HG02973 (cell line): Measurements from ENCODE around the gene GRIN3B.
A peak's percentile ranks its signal among the peaks of the same experiment; 100 is the strongest.

ENCODE experiments used
- ATAC-seq: cut with Tn5 transposase; IDR thresholded peaks from one replicate; pipeline ENCODE4 v1.9.1; 2021; ENCODE audit warnings: moderate library complexity; ENCODE audit not compliant: unreplicated experiment

GRIN3B gene

DNA sequence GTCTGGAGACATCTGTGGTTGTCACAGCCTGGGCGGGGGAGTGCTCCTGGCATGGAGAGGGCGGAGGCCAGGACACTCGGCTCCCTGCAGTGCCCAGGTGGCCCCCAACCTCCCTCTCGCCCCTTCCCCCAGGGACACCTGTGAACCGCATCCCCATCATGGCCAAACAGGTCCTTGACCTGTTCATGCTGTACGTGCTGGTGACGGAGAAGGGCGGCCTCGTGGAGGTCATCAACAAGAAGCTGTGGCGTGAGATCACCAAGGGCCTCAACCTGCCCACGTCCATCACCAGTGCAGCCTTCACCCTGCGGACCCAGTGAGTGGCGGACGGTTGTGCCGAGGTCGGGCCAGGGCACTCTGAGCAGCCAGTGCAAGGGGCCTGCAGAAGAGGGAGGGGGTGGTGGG, 36.1 kb upstream of the GRIN3B start:
- ATAC-seq, result no peak

DNA sequence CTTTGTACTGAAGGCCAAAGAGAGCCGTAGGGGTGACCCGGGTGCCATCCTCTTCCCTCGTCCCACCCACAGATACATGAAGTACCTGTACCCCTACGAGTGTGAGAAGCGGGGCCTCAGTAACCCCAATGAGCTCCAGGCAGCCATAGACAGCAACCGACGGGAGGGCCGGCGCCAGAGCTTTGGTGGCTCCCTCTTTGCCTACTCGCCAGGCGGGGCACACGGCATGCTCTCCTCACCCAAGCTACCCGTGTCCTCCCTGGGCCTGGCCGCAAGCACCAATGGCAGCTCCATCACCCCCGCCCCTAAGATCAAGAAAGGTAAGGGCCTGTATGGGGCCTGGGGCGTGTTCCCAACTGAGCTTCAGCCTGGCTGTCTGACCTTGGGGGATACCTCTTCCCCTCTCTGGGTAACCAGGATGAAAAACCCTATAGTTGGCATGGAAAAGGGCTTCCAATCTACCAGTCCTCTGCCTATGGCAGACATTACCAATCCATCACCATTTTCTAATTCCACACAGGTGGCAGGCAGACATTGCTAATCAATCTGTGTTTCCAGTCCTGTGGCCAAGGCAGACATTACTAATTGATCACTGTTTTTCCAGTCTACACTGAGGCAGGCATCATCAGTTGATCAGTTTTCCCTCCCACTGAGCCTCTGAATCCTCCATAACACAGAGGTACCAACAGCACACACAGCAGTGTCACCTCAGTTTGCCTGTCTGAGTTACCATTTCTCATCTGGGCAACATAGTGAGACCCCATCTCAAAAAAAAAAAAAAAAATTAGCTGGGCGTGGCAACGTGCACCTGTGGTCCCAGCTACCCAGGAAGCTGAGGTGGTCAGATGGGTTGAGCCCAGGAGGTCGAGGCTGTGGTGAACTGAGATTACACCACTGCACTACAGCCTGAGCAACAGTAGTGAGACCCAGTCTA, 35.2 kb upstream of the GRIN3B start:
- no peak for ATAC-seq

GRCh38 chr19:966485-967088, 33.6 kb upstream of the GRIN3B start:
- no peak for ATAC-seq

DNA sequence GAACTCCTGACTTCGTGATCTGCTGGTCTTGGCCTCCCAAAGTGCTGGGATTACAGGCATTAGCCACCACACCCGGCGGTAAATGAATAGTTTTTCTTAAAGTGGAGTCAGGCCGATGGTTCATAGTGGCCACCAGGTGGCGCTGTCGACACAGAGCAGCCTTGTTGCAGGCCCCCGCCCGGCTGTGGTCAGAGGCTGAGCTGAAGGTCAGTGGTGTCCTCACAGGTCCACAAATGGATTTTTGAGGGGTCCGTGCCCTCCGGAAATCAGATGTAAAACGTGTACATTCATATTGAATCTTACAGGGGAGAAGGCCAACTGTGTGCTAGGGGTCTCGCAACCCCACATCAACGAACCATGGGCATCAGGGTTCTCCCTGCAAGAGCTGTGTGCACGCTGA, 29.5 kb upstream of the GRIN3B start:
- ATAC-seq, result no peak

DNA sequence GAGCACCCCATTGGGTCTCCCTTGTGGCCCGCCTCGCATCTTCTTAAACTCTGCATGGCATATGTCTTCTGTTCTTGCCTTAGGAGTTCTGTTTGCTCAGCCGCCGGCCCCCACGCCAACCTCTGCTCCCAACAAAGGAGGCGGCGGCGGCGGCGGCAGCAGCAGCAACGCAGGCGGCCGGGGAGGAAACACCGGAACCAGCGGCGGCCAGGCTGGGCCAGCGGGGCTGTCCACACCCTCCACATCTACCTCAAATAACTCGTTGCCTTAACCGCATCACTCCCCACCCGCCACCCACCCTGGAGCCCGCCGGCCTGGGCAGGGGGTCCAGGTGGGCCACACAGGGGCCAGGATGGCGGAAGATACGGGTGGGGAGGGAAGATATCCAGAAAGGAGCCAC, 28.4 kb upstream of the GRIN3B start:
- no peak for ATAC-seq

GRCh38 chr19:972281-972680, 27.9 kb upstream of the GRIN3B start:
- ATAC-seq, result no peak

DNA sequence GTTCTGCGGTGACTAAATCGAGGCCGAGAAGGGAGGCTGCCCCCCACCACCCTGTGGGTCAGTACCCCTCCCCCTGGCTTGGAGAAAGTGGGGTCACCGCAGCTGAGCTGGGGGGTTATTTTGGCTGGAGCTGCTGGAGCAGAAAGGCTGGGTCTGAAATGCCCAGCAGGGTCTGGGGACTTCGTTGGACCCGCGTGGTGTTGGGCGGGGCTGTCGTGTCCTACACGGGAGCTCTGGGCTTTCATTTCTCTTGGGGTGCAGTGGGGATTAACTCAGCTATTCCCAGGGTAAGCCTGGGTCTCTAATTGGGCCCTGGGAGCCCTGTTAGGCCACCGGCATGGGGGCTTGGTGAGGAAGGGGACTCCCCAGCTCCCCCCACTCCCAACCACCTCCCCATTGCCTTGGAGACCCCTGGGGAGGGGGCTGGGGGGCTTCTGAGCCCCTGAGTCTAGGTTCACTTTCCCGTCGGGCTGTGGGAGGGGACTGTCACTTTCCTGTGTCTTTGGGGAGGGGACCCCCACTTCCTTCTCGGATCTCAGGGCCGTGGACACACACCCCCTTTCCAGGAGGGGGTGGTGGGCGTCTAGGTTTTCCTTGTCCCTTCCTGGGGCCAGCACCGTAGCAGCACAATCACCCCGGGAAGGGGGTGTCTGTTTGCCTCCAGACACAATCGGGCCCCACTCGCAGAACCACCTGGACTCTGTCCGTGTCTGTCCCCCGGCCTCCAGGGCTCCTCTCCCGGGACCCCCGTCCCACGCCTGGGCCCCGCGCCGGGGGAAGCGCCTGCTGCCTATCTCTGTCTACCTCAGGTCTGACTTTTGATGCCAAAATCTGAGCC, 26.3 kb upstream of the GRIN3B start:
- no peak for ATAC-seq

- ATAC-seq, result no peak
Observed at GRCh38 chr19:974564-975257, 25.5 kb upstream of the GRIN3B start.

GRCh38 chr19:976476-976875, 23.7 kb upstream of the GRIN3B start:
- ATAC-seq, result no peak

- ATAC-seq, result no peak
Observed at GRCh38 chr19:977058-977464, 23.2 kb upstream of the GRIN3B start.

DNA sequence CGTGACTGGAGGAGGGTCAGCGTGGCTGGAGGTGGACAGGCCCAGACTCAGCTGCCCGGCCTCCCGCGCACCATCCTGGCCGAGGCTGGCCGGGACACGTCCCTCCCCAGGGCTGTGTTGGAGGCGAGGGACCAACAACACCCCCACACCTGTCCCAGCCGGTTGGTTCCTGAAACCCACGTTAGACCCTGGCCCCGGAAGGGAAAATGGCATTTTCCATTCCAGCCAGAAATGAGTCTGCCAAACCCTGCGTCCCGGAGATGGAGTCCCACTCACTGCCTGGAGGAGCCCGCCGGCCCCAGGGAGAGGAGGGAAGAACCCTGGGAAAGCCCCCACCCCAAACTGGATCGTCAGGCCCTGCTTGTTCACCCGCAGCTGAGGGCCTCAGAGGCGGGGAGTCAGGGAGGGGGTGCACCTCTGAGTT, 20.9 kb upstream of the GRIN3B start:
- no peak for ATAC-seq

GRCh38 chr19:980133-980998, 19.9 kb upstream of the GRIN3B start:
- ATAC-seq, result no peak

DNA sequence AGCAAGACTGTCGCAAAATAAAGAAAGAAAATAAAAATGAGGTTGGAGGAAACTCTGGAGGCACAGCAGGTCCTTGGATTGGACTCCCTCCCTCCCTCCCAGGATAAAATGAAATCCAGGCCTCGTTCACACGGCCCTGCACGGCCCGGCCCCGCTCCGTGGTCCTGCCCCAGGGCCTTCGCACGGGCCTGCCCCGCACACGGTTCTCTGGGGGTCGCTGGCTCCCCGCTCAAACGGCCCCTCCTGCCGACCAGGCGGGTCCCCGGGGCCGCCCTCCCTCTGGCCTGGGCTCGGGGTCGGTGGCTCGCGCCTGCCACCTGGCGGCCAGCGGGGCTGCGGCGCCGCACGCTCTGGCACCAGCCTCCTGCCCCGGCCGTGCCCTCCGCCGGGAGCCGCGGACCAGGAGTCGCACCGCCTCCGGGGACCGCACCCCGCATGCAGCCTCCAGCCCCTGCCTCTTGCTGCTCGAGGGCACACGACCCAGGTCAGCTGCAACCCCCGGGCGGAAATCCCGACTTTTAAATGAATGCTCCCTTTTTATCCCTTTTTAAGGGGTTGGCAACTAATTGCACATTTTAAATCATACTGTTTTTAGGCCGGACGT, 17.6 kb upstream of the GRIN3B start:
- peak; percentile 54 for ATAC-seq

DNA sequence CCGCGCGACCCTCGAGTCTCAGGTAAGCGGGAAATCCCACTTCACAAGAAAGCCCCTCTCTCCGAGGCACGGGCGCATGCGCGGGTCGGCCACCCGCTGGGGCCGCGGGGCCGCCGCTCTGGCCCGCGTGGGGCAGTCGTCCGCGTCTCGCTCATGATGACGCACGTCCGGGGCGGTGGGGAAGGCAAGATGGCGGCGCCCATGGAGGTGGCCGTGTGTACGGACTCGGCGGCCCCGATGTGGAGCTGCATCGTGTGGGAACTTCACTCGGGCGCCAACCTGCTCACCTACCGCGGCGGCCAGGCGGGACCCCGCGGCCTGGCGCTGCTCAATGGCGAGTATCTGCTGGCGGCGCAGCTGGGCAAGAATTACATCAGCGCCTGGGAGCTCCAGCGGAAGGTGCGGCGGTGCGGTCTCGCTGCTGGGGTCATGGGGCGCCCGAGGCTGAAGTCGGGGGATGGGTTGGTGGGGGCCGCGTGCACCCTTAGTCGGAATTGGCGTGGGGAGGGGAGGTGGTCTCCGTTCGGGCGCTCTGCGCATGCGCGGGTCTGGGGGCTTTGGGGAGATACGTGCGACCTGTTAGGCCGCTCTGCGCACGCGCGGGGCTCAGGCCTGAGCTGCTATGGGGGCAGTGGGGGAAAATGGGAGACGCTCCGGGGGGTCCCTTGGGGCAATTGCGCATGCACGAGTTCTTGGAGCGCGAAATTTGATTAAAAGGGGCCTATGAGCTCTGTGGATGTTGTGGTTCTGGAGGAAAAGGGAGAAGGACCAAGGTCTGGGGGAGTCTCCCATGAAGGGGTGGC, 15.9 kb upstream of the GRIN3B start, which contains the start of gene WDR18:
TSS of gene WDR18 (plus strand) at position 181 of the 803 bp plus-strand sequence. CDS start at position 190, 9 bp downstream.
- ATAC-seq, result peak; percentile 72

DNA sequence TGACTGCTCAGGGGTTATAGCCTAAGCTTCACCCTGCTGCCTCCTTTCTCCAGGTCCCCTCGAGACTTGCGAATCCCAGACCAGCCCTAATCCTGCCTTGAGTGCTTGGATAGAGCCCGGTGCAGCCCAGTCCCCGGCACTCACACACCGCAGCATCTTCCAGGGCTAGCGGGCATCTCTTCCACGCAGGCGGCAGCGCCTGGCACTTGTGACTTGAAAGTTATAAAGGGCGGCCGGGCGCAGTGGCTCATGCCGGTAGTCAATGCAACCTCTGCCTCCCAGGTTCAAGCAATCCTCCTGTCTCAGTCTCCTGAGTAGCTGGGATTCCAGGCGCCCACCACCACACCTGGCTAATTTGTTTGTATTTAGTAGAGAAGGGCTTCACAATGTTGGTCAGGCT, 14.1 kb upstream of the GRIN3B start:
- ATAC-seq, result no peak

- ATAC-seq, result no peak
Observed at GRCh38 chr19:988081-988480, 12.1 kb upstream of the GRIN3B start.

DNA sequence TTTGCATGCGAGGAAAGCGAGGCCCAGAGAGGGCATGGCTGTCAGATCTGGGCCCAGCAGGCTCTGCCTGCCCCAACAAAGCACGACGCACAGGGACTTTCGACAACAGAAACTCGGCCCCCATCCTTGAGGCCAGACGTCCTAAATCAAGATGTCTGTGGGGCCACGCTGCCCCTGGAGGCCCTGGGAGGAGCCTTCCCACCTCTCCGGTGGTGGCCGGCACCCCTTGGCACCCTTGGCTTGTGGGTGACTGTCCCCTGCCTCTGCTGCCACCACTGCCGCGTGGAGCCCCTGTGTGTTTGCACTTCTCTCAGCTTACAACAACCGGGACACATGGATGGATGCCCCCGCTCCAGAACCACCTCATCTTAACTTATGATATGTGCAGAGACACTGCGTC, 11.7 kb upstream of the GRIN3B start:
- no peak for ATAC-seq

DNA sequence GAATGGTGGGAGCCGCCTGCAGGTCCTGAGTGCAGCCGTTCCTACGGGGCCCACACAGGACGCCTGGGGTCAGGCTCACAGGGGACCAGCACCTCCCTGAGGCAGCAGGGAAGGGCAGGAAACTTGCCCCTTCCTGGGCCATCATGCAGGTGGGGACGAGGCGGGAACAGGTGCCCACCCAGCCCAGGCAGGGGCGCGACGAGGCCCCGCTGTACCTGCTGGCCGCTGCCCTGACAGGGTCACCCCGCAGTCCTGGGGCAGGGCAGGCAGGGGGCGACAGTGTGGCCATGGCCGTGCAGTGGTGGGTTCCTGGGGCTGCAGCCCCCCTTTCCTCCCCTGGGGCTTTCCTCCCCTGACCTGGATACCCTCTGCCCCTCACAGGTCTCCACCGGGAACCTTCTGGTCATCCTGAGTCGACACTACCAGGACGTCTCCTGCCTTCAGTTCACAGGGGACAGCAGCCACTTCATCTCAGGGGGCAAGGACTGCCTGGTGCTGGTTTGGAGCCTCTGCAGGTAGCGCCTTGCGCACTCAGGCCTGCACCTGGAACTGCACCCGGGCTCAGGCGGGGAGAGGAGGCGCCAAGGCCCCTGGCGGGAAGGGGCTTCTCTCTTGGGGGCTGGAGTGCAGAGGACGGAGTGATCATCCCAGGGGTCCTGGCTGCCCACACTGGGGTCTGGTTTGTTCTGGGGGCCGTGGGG, 10.7 kb upstream of the GRIN3B start:
- ATAC-seq, result no peak
